Measurements from ENCODE around the gene GPR26. TPM values are rescaled to one million over a fixed set of nuclear protein-coding genes. Genes with fewer than 3 reads are reported as not detected.

Gene GPR26
- total RNA-seq, 1 experiment from 2014 or later: not detected

DNA sequence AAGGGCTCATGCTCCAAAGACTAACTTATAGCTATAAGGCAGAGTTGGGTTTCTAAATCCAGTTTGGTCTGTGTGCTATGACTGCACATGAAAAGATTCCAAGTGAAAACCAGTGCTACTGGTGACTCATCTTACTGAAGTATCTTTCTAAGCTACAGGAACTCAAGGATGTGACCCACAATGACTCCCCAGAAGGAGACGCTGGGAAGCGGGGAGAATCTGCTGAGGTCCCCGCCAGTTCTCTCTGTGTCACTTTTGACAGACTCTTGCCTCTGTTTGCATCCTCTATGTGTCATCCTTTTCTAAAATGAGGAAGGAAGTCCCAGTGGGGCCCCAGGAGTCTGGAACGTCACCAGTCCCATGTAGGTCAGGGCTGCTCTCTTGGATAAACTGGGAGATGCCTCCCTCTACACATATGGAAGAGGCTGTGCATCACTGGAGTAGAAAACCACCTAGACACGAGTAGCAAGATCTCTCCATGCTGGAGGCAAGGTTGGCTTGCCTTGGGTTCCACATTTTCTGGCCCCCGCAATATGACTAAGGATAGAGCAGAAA, 28.8 kb upstream of the GPR26 start:
- Histone ChIP-seq H3K9me3 (replicated peaks) (no peaks in the 10 kb centered on the region), H3K27ac (no peak overlapping the region), H3K27me3 (no peaks in the 10 kb centered on the region), H3K36me3 (no peaks in the 10 kb centered on the region), H3K4me1 (no peaks in the 10 kb centered on the region), H3K4me3 (no peak overlapping the region)
- DNase-seq: no peak

DNA sequence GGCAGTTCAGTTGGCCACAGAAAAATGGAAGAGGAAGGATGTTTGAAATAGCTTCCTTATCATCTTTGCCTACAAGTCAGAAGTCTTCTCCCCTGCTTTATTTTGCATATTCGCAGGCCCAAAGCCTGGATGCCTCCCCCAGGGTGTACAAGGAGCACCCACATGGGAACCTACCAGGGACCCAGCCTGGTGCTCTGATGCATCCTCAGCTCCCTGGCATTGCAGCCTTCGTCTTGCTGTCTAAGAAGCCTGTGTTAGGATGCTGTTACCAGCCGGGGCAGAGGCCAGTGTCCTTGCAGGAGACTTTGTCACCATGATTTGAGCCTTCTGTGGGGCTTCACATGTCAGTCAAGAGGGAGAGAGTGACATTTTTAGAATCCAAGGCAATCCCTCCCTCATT, 27.0 kb upstream of the GPR26 start:
- H3K4me3 ChIP-seq: no peak overlapping the region
- H3K36me3 ChIP-seq: no peaks in the 10 kb centered on the region
- no peak overlapping the region for H3K27ac ChIP-seq
- H3K27me3 ChIP-seq: no peaks in the 10 kb centered on the region
- H3K4me1 ChIP-seq: no peaks in the 10 kb centered on the region
- no peak for DNase-seq
- no peaks in the 10 kb centered on the region for H3K9me3 ChIP-seq (replicated peaks)

DNA sequence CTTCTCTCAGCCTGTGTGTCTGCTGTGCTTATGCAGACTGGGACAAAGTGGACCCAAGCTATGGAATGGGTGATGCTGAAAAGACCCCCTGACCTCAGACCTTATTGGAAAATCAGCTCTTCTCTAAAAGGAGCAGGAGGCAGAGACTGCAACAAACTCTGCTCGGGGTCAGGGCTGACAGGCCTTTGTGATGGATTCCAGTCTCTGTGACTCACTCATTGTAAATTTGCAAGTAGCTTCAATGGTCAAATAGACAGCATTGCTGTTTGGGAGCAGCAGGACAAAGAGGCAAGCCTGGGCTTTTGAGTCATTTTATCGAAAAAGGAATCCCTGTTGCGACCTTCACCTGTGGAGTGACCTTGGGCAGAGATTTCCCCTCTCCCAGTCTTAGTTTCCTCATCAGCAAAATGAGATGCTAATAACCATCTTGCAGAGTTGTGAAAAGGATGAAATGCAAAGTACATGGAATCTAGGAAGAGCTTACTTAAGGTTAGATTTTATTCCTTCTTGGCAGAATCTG, 26.1 kb upstream of the GPR26 start:
- no peak for DNase-seq
- Histone ChIP-seq H3K27me3 (no peaks in the 10 kb centered on the region), H3K4me1 (no peaks in the 10 kb centered on the region), H3K9me3 (replicated peaks) (no peaks in the 10 kb centered on the region), H3K27ac (no peak overlapping the region), H3K36me3 (no peaks in the 10 kb centered on the region), H3K4me3 (no peak overlapping the region)

DNA sequence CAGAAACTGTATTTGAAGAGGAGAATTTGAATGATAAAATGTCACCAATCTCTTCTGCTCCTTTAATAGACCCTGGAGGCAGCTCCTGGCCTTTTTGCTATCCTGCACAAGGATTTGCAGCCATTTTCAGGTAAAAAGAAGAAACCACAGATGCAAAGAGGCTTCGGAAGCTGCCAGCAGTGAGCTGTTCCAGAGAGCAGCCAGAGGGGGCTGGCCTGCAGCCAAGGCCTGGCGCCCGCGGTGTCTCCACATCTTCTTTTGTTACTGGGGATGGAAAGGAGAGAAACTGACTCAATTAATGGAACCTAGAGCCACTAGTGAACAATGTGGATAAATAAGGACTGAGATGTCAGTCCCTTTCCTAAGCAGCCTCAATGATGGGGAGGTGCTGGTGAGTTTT, 23.9 kb upstream of the GPR26 start:
- DNase-seq: peak in 1 of 2 experiments; percentile 2

DNA sequence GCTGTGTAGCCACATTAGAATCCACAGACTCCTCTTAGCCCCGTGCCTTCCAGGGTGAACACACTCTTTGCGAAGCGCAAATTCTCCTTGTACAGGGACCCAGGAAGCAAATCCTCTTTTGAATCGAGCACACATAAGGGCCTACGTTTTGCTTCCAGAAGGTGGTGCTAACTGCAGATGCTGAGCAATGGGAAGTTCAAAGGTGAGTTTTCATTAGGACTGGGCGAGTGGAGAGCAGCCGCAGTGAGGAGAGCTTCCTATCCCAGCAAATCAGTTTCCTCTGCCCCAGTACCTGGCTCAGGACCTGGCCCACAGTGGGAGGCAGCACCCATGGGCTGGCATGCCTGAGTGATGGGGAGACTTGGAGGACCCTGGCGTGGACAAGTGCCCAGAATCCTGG, 23.5 kb upstream of the GPR26 start:
- no peak for DNase-seq
- H3K9me3 ChIP-seq (replicated peaks): no peaks in the 10 kb centered on the region
- H3K27ac ChIP-seq: no peak overlapping the region
- H3K27me3 ChIP-seq: no peaks in the 10 kb centered on the region
- H3K4me3 ChIP-seq: no peak overlapping the region
- H3K4me1 ChIP-seq: no peaks in the 10 kb centered on the region
- no peaks in the 10 kb centered on the region for H3K36me3 ChIP-seq

More for the DNA sequence above, 23.9 kb upstream of the GPR26 start:
- Histone ChIP-seq H3K4me1 (no peaks in the 10 kb centered on the region), H3K27ac (no peak overlapping the region), H3K27me3 (no peaks in the 10 kb centered on the region), H3K4me3 (no peak overlapping the region), H3K9me3 (replicated peaks) (no peaks in the 10 kb centered on the region), H3K36me3 (no peaks in the 10 kb centered on the region)

DNA sequence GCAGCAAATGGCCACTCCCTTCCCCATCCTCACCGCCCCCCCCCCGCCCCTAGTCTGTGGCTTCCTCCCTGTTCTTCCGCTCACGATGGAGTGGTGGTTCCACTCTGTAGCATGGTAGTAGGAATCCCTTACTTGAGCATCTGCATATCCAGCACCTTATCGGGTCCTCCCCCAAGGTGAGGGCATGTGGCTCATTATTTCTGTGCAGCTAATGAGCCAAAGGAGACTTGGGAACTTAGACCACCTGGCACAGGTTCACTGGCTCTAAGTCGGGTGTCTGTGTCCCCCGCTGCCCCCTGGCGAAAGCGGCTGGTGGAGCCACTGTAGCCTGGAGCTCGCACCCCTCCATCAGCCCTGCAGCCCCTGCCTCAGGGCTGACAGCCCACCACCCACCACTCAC, 22.8 kb upstream of the GPR26 start:
- Histone ChIP-seq H3K27ac (no peak overlapping the region), H3K27me3 (no peaks in the 10 kb centered on the region), H3K36me3 (no peaks in the 10 kb centered on the region), H3K4me1 (no peaks in the 10 kb centered on the region), H3K4me3 (no peak overlapping the region), H3K9me3 (replicated peaks) (no peaks in the 10 kb centered on the region)
- DNase-seq: no peak

DNA sequence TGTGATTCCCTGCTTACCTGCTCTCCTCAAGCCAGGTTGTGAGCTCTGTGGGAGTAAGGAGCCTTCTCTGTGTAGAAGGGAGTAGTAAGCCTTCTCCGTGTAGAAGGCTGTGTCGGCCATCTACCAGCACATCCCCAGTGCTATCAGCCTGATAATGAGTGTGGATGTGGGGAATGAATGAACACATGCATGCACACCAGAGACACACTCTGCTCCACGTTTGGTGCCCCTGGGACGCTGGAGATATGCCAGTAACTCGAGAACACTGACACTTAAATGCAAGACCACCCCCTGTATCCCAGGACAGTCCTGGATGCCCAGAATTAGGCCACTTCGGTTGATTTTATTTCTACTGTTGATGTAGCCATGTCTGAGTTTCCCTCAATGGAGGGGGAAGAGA, 21.1 kb upstream of the GPR26 start:
- Histone ChIP-seq H3K27me3 (no peaks in the 10 kb centered on the region), H3K4me3 (no peak overlapping the region), H3K27ac (no peak overlapping the region), H3K4me1 (no peaks in the 10 kb centered on the region), H3K9me3 (replicated peaks) (no peaks in the 10 kb centered on the region), H3K36me3 (no peaks in the 10 kb centered on the region)
- no peak for DNase-seq

DNA sequence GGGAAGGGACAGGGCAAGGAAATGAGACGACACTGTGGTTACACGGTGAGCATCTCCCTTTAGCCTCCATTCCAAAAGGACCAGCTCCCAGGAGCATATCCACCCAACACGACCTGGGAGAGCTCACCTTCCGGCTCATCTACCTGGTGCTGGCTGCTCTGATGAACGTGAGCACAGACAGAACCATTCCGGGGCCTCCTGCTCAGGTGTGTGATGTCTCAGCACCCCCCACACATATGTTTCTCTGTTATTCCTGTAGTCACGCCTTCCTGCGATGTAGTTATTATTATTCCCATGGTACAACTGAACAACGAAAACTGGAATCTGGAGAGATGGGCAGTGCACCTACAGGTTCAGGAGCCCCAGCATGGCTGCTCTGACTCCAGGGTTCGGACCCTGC, 20.5 kb upstream of the GPR26 start:
- DNase-seq: no peak
- H3K9me3 ChIP-seq (replicated peaks): no peaks in the 10 kb centered on the region
- no peaks in the 10 kb centered on the region for H3K27me3 ChIP-seq
- H3K4me3 ChIP-seq: no peak overlapping the region
- no peak overlapping the region for H3K27ac ChIP-seq
- no peaks in the 10 kb centered on the region for H3K36me3 ChIP-seq
- H3K4me1 ChIP-seq: no peaks in the 10 kb centered on the region

DNA sequence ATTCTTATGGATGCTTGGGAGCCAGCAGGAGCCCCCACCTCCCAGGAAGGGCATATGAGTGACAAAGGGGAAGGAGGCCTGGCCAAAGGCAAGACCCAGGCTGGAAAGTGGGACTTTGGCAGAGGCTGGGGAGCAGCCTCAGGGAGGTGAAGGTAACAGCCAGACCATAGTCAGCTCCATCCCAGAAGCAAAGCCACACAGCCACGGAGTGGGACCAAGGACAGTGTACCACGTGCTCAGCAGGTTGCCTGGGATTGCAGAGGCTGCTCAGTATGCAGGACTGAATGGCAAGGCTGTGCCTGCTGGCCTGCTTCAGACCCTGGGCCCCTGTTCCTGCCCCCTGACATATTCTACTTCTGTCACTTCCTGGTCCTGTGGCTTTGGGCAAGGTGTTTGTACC, 17.6 kb upstream of the GPR26 start:
- Histone ChIP-seq H3K27me3 (no peaks in the 10 kb centered on the region), H3K4me1 (no peaks in the 10 kb centered on the region), H3K36me3 (no peaks in the 10 kb centered on the region), H3K27ac (no peak overlapping the region), H3K4me3 (no peak overlapping the region), H3K9me3 (replicated peaks) (no peaks in the 10 kb centered on the region)
- DNase-seq: no peak

DNA sequence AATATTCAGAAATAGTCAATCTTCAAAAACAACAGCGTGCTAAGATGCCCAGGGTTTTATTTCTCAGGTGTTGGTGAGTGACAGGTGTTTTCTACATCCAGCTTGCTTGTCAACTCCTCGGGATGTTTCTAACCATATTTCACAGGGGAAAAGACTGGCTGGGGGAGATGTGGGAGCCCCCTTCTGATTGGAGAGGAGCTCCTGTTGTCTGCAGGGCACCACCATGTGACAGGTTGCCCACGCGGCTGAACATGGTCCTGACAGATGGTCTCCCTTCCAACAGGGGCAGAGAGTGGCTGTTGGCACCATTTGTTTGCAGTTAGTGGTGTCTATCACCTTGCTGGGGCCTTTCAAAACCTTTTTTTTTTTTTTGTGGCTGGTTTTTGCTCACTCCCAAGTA, 16.5 kb upstream of the GPR26 start:
- no peaks in the 10 kb centered on the region for H3K9me3 ChIP-seq (replicated peaks)

DNA sequence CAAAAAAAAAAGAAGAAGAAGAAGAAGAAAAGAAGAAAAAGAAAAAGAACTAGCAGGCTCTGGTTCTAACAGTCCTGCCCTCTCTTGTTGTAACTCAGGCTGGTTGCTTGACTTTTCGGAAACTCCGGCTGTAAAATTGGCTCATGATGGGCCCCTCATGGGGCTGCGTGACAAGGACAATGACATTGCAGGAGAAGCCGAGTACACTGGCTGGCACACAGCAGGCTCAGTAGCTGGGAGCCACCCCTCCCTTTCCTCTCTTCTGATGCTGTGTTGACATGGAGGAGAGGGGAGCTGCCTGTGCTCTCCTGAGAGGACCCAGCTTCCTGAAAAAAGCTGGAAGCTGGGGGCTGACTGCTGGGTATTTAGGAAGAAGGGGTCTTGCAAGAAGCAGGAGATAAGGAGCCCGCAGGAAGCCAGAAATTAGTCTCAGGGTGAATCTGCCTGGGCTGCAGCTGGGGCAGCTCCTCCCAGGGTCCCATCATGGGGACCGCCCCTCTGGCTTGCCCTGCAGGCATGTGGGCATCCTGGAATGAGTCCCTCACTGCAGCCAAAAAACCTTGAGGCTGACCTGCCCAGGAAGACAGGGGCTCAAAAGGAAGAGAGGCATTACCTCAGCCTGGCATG, 14.6 kb upstream of the GPR26 start:
- Histone ChIP-seq H3K36me3 (no peaks in the 10 kb centered on the region), H3K9me3 (replicated peaks) (no peaks in the 10 kb centered on the region), H3K27me3 (no peaks in the 10 kb centered on the region), H3K27ac (no peak overlapping the region), H3K4me3 (no peak overlapping the region), H3K4me1 (no peaks in the 10 kb centered on the region)
- DNase-seq: no peak

More for the DNA sequence above, 16.5 kb upstream of the GPR26 start:
- Histone ChIP-seq H3K27ac (no peak overlapping the region), H3K4me3 (no peak overlapping the region), H3K27me3 (no peaks in the 10 kb centered on the region), H3K4me1 (no peaks in the 10 kb centered on the region), H3K36me3 (no peaks in the 10 kb centered on the region)
- no peak for DNase-seq

DNA sequence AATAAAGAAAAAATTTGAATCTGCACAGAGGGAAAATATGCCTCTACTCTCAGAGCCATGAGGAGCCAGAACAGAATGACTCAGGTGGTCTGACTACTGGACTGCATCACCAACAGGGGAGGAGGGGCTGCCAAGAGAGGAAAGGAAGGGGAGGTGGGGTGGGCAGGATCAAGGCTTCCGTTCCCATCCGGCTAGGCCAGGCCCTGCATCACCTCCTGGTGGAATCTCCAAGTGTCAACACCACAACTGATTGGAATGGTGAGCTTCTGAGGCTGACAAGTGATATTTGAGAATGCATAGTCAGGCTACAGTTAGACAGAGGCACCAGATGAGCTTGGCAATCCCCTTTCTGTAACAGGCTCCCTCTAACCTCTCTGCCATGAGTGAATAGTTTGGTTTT, 10.4 kb upstream of the GPR26 start:
- Histone ChIP-seq H3K27me3 (no peaks in the 10 kb centered on the region), H3K27ac (no peak overlapping the region), H3K36me3 (no peaks in the 10 kb centered on the region), H3K9me3 (replicated peaks) (no peaks in the 10 kb centered on the region), H3K4me1 (no peaks in the 10 kb centered on the region), H3K4me3 (no peak overlapping the region)
- DNase-seq: no peak

DNA sequence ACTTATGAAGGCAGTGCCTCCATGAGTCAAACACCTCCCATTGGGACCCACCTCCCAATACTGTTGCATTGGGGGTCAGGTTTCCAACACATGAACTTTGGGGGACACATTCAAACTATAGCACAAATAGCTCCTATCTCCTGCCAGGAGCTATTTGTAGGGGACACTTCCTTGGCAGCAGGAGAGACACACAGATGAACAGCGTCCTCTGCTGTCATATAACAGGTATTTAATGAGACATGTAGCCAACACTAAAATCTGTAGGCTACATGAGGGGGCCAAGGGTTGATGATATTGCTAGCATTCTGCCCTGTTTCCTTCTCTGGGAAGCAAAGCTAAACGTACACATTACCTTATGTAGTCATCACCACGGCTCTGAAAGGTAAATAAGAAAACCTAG, 2.6 kb upstream of the GPR26 start:
- no peaks in the 10 kb centered on the region for H3K27me3 ChIP-seq
- no peak overlapping the region for H3K4me3 ChIP-seq
- DNase-seq: no peak

DNA sequence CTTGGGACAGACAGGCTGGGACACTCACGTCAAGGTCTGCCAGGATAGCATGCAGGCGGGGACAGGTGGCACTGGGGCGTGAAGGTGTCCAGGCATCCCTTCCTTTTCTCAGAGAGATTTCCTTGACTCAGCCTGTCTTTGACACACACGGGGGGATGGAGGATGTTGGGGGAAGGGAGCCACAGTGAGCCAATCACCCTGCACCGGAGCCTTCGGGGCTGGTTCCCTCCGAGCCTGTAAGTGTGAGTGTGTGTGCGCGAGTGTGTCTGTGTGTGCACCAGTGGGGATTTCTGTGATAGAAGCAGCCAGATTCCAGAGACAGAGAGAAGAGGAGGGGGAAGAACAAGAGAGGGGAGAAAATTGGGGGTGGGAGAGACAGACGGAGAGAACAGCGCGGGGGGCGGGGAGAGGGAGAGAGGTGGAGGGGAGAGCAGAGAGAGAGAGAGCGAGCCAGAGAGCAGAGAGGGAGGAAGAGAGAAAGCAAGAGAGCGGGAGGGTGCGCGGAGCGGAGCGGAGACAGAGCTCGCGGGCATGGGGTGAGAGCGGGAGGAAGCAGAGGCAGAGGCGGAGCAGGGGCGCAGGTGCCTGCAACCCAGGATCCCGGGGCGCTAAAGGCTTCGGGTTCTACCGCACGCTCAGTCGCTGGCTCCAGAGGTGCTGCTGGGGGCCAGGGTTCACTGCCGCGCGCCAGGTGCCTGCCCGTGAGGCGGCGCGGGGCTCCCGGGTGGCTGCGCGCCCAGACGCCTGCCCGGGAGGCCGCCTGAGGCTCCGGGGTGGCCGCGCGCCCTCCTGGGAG, 466 bp upstream of the GPR26 start:
- no peaks in the 10 kb centered on the region for H3K27me3 ChIP-seq
- DNase-seq: no peak
- H3K27ac ChIP-seq: no peak overlapping the region

More for the DNA sequence above, 2.6 kb upstream of the GPR26 start:
- Histone ChIP-seq H3K36me3 (no peaks in the 10 kb centered on the region), H3K27ac (no peak overlapping the region), H3K9me3 (replicated peaks) (no peaks in the 10 kb centered on the region), H3K4me1 (no peaks in the 10 kb centered on the region)

DNA sequence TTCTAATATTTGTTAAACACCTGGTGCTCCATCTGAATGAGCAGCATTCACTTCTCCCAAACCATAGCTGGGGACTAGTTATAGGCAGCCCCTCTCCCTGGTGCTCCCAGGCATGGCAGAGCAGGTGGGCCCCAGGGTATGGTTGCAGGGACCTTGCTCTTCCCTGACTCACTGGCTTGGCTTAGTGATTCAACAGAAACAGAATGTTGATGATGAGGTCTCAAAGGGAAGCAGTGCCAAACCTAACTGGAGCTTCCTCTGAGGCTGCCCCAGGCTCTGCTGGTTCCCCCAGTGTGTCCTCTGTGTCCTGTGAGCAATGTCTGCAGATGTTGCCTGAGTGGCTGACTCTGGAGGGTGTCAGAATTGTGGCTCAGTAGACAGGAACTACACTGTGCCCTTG, 3.7 kb downstream of the GPR26 start:
- no peak overlapping the region for H3K27ac ChIP-seq
- no peaks in the 10 kb centered on the region for H3K27me3 ChIP-seq
- H3K4me1 ChIP-seq: no peaks in the 10 kb centered on the region
- no peaks in the 10 kb centered on the region for H3K9me3 ChIP-seq (replicated peaks)
- no peak overlapping the region for H3K4me3 ChIP-seq
- no peaks in the 10 kb centered on the region for H3K36me3 ChIP-seq
- no peak for DNase-seq

More for the DNA sequence above, 466 bp upstream of the GPR26 start:
- Histone ChIP-seq H3K4me1 (no peaks in the 10 kb centered on the region), H3K9me3 (replicated peaks) (no peaks in the 10 kb centered on the region), H3K4me3 (no peak overlapping the region), H3K36me3 (no peaks in the 10 kb centered on the region)
